ENCODE data around the gene CA12.

Gene CA12

DNA sequence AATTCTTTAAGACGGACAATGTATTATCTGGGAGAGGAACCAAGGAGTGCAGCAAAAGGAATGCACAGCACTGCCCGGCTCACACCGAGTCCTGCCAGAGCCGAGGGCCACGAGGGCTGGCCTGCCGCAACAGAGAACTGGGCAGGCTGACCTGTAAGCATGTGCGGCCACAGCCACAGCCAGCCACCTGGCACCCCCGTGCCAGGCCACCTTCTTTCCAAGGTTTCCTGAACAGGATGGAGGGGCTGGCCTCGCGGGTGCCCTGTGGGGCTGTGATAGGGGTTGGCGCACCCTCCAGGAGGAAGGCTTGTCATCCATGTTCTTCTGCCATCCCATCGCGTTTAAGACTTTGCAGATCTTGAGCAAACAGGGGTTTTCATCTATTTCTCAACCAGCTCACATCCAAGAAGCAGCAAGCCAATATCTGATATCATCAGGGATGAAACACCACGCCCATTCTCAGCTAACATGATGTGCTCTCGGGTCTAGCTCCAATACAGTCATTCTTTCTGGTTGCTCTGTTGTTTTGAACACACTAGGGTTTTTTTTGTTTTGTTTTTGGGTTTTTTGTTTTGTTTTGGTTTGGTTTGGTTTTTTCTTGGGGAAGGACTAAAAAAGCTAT is 10.2 kb downstream of the CA12 start:
- no peak overlapping the region for H3K4me3 ChIP-seq (ENCODE audit: low read depth, low read length)
- TF ChIP-seq, protein P1, sequence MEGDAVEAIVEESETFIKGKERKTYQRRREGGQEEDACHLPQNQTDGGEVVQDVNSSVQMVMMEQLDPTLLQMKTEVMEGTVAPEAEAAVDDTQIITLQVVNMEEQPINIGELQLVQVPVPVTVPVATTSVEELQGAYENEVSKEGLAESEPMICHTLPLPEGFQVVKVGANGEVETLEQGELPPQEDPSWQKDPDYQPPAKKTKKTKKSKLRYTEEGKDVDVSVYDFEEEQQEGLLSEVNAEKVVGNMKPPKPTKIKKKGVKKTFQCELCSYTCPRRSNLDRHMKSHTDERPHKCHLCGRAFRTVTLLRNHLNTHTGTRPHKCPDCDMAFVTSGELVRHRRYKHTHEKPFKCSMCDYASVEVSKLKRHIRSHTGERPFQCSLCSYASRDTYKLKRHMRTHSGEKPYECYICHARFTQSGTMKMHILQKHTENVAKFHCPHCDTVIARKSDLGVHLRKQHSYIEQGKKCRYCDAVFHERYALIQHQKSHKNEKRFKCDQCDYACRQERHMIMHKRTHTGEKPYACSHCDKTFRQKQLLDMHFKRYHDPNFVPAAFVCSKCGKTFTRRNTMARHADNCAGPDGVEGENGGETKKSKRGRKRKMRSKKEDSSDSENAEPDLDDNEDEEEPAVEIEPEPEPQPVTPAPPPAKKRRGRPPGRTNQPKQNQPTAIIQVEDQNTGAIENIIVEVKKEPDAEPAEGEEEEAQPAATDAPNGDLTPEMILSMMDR (IDR thresholded peaks at IDR 0.05; ENCODE audit: borderline replicate concordance, insufficient read depth, low read depth, low read length) = no peak

DNA sequence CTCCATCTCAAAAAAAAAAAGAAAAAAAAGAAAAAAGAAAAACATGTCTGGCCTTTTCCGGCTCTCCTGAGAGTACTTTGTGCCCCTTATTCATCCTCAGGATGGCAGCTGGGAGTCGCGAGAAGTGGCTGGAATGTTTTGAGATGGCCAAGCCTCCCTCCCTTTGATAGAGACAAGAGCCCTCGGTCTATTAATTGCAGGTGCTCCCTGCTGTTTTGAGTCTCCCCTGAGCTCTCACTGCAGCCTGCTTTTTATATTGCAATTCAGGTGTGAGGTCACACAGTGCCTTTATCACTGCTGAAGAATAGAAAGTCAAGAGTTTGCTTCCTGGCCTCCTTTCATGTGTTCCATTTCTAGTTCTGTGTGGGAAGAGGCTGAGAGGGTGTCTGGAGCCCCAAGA is 10.9 kb downstream of the CA12 start:
- H3K4me3 ChIP-seq (ENCODE audit: low read depth, low read length) = no peak overlapping the region
- TF ChIP-seq, protein P1 (IDR thresholded peaks at IDR 0.05; ENCODE audit: borderline replicate concordance, insufficient read depth, low read depth, low read length) = no peak

DNA sequence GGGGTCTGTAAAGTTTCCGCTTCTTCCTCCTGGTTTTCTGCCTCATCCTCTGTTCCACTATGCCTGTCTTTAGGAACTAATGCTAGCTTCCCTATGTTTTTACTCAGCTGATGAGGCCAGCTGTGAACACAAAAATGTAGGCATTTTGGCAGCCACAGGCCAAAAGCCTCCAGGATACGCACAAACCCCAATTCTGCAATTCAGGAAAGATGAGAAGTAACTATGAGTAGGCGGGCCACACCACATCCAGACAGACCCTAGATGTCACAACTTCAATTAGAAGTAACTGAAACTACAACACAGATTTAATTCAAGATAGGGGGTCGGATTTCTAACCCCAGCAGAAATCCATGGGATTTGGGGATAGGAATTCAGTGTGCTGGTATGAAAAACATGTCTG is 11.9 kb downstream of the CA12 start:
- H3K4me3 ChIP-seq (ENCODE audit: low read depth, low read length) = no peak overlapping the region
- TF ChIP-seq, protein P1 (IDR thresholded peaks at IDR 0.05; ENCODE audit: borderline replicate concordance, insufficient read depth, low read depth, low read length) = no peak

DNA sequence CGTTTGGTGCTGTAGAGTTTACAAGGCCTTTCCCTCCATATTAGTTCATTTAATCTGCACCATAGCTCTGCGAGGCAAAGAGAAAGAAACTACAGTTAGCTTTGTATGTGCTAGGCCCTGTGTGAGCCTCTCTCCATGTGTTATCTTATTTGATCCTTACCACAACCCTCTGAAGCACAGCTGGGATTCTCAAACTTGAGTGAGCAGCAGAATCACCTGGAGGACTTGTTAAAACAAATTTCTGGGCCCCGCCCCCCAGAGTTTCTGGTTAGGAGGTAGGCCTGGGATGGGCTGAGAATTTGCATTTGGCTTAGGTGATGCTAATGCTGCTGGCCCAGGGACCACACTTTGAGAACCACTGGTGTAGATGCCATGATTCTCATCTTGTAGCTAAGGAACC is 12.3 kb downstream of the CA12 start:
- no peak overlapping the region for H3K4me3 ChIP-seq (ENCODE audit: low read depth, low read length)
- TF ChIP-seq, protein P1 (IDR thresholded peaks at IDR 0.05; ENCODE audit: borderline replicate concordance, insufficient read depth, low read depth, low read length) = no peak

DNA sequence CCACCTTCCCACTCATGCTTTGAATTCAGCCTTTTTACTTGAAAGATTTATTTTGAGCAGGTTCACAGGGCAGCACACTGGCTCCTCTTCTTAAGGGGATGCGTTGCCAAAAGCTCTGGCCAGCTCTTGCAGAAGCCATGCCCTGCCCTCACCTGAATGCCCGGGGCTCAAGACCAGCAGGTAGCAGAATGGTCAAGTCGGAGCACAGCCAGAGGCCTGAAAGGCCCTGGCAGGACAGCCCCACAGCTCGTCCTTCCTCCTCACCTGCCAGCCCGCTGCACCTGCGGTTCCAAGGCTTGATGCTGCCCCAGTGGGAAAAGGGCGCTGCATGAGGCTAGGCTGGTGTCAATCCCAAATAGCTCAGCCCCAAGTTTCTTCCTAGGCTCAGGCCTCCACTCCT is 13.1 kb downstream of the CA12 start:
- H3K4me3 ChIP-seq (ENCODE audit: low read depth, low read length) = no peak overlapping the region
- TF ChIP-seq, protein P1 (IDR thresholded peaks at IDR 0.05; ENCODE audit: borderline replicate concordance, insufficient read depth, low read depth, low read length) = no peak

DNA sequence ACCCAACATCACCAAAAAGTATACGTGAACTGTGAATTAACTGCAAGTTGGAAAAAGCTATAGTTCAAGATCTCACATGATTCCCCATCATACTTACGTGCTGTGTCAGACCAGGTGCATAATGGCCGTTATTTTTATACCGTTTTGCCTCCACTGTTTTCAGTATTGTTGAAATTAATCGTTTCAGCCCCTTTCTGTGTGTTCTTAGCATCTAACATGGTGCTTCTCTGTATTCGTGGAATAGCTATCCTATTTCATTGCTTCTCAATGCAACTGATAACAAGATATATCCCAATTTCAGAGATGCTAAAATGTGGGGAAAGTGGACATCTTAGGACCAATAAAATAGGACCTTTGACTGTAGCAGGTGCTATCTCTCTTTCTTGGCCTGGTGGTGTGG is 13.7 kb downstream of the CA12 start:
- H3K4me3 ChIP-seq (ENCODE audit: low read depth, low read length) = no peak overlapping the region
- TF ChIP-seq, protein P1 (IDR thresholded peaks at IDR 0.05; ENCODE audit: borderline replicate concordance, insufficient read depth, low read depth, low read length) = no peak

DNA sequence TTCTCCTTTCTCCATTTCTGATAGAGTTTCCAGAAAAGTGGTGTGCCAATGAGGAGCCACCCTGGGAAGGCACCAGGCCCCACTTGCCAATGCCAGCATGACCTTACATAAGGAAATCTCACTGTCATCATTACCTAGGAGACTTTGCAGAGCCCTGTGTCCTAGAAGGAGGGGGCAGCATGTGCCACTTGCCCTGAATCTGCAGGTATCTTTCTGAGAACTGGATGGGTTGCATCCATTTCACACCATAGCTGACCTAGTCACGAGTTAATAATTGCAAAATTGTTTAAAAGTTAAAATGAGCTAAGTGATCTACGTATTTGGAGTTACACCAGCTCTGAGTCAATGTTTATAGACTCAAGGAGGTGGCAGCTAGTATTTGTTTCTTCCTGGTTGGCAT is 14.3 kb downstream of the CA12 start:
- TF ChIP-seq, protein P1 (IDR thresholded peaks at IDR 0.05; ENCODE audit: borderline replicate concordance, insufficient read depth, low read depth, low read length) = no peak

More for the DNA sequence above, 14.3 kb downstream of the CA12 start:
- no peak overlapping the region for H3K4me3 ChIP-seq (ENCODE audit: low read depth, low read length)
